Peyer's patch (tissue), 4 donors: Measurements from ENCODE around the gene SFXN2.
A peak's percentile ranks its signal among the peaks of the same experiment; 100 is the strongest.

Source experiments
- CTCF ChIP-seq, 6 experiments: fragments of 450-650 bp in 4 of 6; fragments of 200-600 bp in 2 of 6; sonication (generic) in 1 of 6; IDR thresholded peaks; one replicate each; pipeline ENCODE4 v1.5.1; 2017 to 2019; ENCODE audit warnings: antibody characterized with exemption in 6 of 6, mild to moderate bottlenecking in 3 of 6, moderate library complexity in 1 of 6
- POLR2A ChIP-seq, 2 donors: fragments of 450-650 bp; IDR thresholded peaks; one replicate each; pipeline ENCODE4 v1.5.1; 2017; ENCODE audit warnings: antibody characterized with exemption in 2 of 2, mild to moderate bottlenecking in 2 of 2, moderate library complexity in 2 of 2

- TF ChIP-seq CTCF (IDR thresholded peaks at IDR 0.05): no peak
- TF ChIP-seq POLR2A (IDR thresholded peaks at IDR 0.05): peak in 1 of 2 donors; percentile 15
These were observed 62.5 kb downstream of the SFXN2 start for GRCh38 chr10:102776779-102777456.
